ENCODE data around the gene GZMH.

DNA sequence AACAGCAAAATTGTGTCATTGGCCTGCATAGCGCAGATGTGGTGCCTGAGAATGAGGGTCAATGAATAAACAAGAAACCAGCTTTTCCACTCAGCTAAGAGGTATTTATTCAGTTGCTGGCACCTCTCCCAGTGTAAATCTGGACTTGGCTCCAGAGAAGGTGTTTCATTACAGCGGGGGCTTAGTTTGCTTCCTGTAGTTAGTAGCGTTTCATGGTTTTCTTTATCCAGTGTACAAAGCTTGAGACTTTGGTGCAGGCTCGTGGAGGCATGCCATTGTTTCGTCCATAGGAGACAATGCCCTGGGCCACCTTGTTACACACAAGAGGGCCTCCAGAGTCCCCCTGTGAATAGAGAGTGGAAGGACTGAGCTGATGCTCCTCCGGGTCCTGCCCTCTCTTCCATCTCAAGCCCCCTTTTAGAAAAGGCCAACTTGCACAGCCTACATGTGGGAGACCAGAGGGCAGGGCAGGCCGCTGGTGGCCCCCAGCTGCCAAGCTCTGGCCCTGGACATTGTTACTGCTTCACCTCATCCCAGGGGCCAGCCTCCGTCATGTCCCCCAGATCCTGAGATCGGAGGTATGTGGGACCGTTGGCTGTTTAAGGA lies 21.5 kb upstream of the GZMH start:
- TF ChIP-seq, protein P1, sequence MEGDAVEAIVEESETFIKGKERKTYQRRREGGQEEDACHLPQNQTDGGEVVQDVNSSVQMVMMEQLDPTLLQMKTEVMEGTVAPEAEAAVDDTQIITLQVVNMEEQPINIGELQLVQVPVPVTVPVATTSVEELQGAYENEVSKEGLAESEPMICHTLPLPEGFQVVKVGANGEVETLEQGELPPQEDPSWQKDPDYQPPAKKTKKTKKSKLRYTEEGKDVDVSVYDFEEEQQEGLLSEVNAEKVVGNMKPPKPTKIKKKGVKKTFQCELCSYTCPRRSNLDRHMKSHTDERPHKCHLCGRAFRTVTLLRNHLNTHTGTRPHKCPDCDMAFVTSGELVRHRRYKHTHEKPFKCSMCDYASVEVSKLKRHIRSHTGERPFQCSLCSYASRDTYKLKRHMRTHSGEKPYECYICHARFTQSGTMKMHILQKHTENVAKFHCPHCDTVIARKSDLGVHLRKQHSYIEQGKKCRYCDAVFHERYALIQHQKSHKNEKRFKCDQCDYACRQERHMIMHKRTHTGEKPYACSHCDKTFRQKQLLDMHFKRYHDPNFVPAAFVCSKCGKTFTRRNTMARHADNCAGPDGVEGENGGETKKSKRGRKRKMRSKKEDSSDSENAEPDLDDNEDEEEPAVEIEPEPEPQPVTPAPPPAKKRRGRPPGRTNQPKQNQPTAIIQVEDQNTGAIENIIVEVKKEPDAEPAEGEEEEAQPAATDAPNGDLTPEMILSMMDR (IDR thresholded peaks at IDR 0.05; ENCODE audit: control extremely low read depth in 1 of 3, insufficient read depth in 1 of 3, low read depth in 1 of 3, low read length in 3 of 3), result no peak
- TF ChIP-seq POLR2AphosphoS5 (IDR thresholded peaks at IDR 0.05; ENCODE audit: low read depth, low read length), result no peak
- TF ChIP-seq BCL11A (IDR thresholded peaks at IDR 0.05; ENCODE audit: low read depth in 2 of 2, low read length in 2 of 2), result no peak
- no peak for TF ChIP-seq POLR2A (IDR thresholded peaks at IDR 0.05; ENCODE audit: control extremely low read depth in 1 of 2, low read depth in 2 of 2, low read length in 2 of 2)
